AG04450 (cell line): ENCODE results near the gene METTL17. TPM values are rescaled to one million over a fixed set of nuclear protein-coding genes. Genes with fewer than 3 reads are reported as not detected.

ENCODE experiments used
- CTCF ChIA-PET: fragments of 300-600, 350-600 bp; formaldehyde crosslinking; extraction: SDS; loops from one replicate; lab custom pipeline; 2022; ENCODE audit warnings: antibody characterized with exemption, inconsistent platforms; lab: Charles Lee
- POLR2A ChIA-PET: fragments of 350-600 bp; formaldehyde crosslinking; extraction: SDS; loops from one replicate; lab custom pipeline; 2021; ENCODE audit warnings: antibody characterized with exemption, inconsistent platforms; lab: Yijun Ruan, JAX
- DNase-seq: peaks from one replicate; pipeline ENCODE4 v3.0.0-alpha.2; 2011; ENCODE audit warnings: low read depth, low spot score
- H3K27ac ChIP-seq: one replicate; pipeline ENCODE4 v1.5.1; 2012; ENCODE audit warnings: low read depth, low read length, control low read depth
- H3K27me3 ChIP-seq: one replicate; pipeline ENCODE4 v1.6.0; 2012; ENCODE audit warnings: low read length; ENCODE audit not compliant: control insufficient read depth, insufficient read depth
- H3K4me3 ChIP-seq: 2 replicates; pipeline ENCODE4 v1.5.1; 2011; ENCODE audit warnings: mild to moderate bottlenecking, low read depth, low read length, control low read depth
- H3K9me3 ChIP-seq: 2 replicates; pipeline ENCODE4 v1.5.1; 2012; ENCODE audit warnings: low read length; ENCODE audit not compliant: control insufficient read depth, insufficient read depth
- CTCF ChIP-seq: IDR thresholded peaks from 2 replicates; pipeline ENCODE4 v1.5.1; 2011; ENCODE audit warnings: low read depth, low read length, control low read depth, inconsistent platforms
- polyA plus RNA-seq: library from polyadenylated mRNA; depleted of rRNA; stranded (reverse); fragments of >200 nt; gene quantifications from 2 replicates; pipeline ENCODE4 v1.2.3, GENCODE V29; 2011

Gene METTL17
- polyA plus RNA-seq, 1 experiment: 62.7 TPM

DNA sequence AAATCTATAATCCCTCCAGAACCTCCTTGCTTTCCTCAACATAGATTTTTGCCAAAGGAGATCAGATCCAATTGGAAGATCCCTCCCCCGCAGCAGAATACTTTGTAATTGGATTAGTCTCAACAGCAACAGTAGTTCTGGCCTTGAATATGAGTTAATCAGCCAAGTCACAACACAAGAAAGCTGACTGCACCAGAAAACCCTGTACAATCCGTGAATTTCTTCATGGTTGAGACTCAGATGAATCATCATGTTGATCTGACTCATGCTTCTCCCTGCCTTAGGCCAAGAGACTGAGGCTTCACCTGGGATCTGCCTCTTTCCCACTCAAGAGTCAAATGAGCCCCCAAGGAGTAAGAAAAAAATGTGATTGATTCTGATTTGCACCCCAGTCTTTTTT lies 3.0 kb upstream of the METTL17 start:
- Histone ChIP-seq H3K4me3 (no peak overlapping the region), H3K27ac (peak overlapping the region; percentile 73), H3K27me3 (peaks cover 9% of the 10 kb centered on the region), H3K9me3 (no peaks in the 10 kb centered on the region)
- TF ChIP-seq CTCF: no peak
- DNase-seq: peak; percentile 75
- POLR2A ChIA-PET: interaction anchor here (0.9 kb wide), 1 partner anchor 101 kb away, joined by 3 read pairs; no protein-coding TSS in a partner anchor
- CTCF ChIA-PET: interaction anchor here (0.9 to 2.6 kb wide), 3 partner anchors 15 to 28 kb away, joined by 3 to 23 read pairs (median 9); no protein-coding TSS in a partner anchor

GRCh38 chr14:20988717-20989470 lies 886 bp upstream of the METTL17 start:
- POLR2A ChIA-PET: interaction anchor here (1.0 kb wide), 1 partner anchor 82 kb away, joined by 3 read pairs; no protein-coding TSS in a partner anchor
- H3K4me3 ChIP-seq: peak overlapping the region; percentile 34
- no peaks in the 10 kb centered on the region for H3K9me3 ChIP-seq
- peak overlapping the region; percentile 48 for H3K27ac ChIP-seq
- TF ChIP-seq CTCF: no peak
- CTCF ChIA-PET: interaction anchor here (1.1 to 2.7 kb wide), 4 partner anchors 18 to 116 kb away, joined by 4 to 32 read pairs (median 6); no protein-coding TSS in a partner anchor
- no peak for DNase-seq
- H3K27me3 ChIP-seq: no peaks in the 10 kb centered on the region

DNA sequence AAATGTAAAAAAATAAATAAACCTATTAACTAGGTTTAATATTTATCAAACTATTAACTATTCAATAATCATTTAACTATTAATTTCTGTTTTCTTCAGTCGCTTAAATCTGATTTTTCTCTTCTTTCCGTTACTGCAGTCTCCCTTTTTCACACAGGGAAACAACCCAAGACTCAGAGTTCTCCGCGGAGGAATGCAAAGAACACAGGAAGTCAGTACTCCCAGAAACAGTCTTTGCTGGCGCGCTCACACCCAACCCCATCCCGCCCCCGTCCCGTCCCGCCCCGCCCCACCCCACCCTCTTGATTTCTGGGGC lies 351 bp upstream of the METTL17 start:
- Histone ChIP-seq H3K27me3 (no peaks in the 10 kb centered on the region), H3K27ac (no peak overlapping the region), H3K9me3 (no peaks in the 10 kb centered on the region), H3K4me3 (peak overlapping the region; percentile 88)
- ChIA-PET CTCF (interaction anchor here (1.1 to 2.7 kb wide), 3 partner anchors 19 to 115 kb away, joined by 4 to 32 read pairs (median 8); no protein-coding TSS in a partner anchor), POLR2A (no interaction called here)
- no peak for TF ChIP-seq CTCF
- no peak for DNase-seq

GRCh38 chr14:20996521-20996920 lies 6.7 kb downstream of the METTL17 start:
- Histone ChIP-seq H3K27me3 (no peaks in the 10 kb centered on the region), H3K4me3 (no peak overlapping the region), H3K9me3 (no peaks in the 10 kb centered on the region), H3K27ac (no peak overlapping the region)
- DNase-seq: no peak
- ChIA-PET POLR2A (no interaction called here), CTCF (interaction anchor here (1.0 to 7.7 kb wide), 5 partner anchors 9 to 107 kb away, joined by 3 to 55 read pairs (median 19); no protein-coding TSS in a partner anchor)
- TF ChIP-seq CTCF: no peak

- no peak overlapping the region for H3K4me3 ChIP-seq
Measured at GRCh38 chr14:20997115-20997514, 7.3 kb downstream of the METTL17 start.

More at GRCh38 chr14:20997115-20997514, 7.3 kb downstream of the METTL17 start:
- CTCF ChIA-PET: interaction anchor here (0.6 to 7.7 kb wide), 8 partner anchors 8 to 140 kb away, joined by 3 to 55 read pairs (median 6); no protein-coding TSS in a partner anchor
- no peak for DNase-seq
- no peaks in the 10 kb centered on the region for H3K27me3 ChIP-seq
- POLR2A ChIA-PET: interaction anchor here (0.5 kb wide), 1 partner anchor 22 kb away, joined by 3 read pairs; no protein-coding TSS in a partner anchor
- no peaks in the 10 kb centered on the region for H3K9me3 ChIP-seq
- H3K27ac ChIP-seq: no peak overlapping the region
- TF ChIP-seq CTCF: no peak
